CMK (cell line): ENCODE results near the gene ERC1.
"Not testable (repeated sequence)": the region's sequence is repeated elsewhere in the genome, so short reads cannot be mapped to it uniquely, and the experiment has no call there.

ENCODE experiments used
- DNase-seq: peaks from one replicate; pipeline ENCODE4 v3.0.0-alpha.2; 2010; ENCODE audit warnings: low read depth

Gene ERC1

GRCh38 chr12:1290716-1291115, 299.7 kb downstream of the ERC1 start:
- DNase-seq = no peak

- no peak for DNase-seq
Measured at GRCh38 chr12:1291601-1292332, 300.7 kb downstream of the ERC1 start.

- no peak for DNase-seq
Measured at GRCh38 chr12:1293901-1294300, 302.9 kb downstream of the ERC1 start.

GRCh38 chr12:1297206-1297605, 306.2 kb downstream of the ERC1 start:
- no peak for DNase-seq

- DNase-seq = no peak
Measured at GRCh38 chr12:1297639-1298175, 306.7 kb downstream of the ERC1 start.

- no peak for DNase-seq
Measured at GRCh38 chr12:1300460-1300859, 309.4 kb downstream of the ERC1 start.

- DNase-seq = no peak
Measured at GRCh38 chr12:1302201-1302870, 311.3 kb downstream of the ERC1 start.

GRCh38 chr12:1305063-1305434, 314.0 kb downstream of the ERC1 start:
- no peak for DNase-seq

GRCh38 chr12:1305791-1306500, 314.9 kb downstream of the ERC1 start:
- no peak for DNase-seq

GRCh38 chr12:1306817-1307216, 315.8 kb downstream of the ERC1 start:
- DNase-seq = no peak

GRCh38 chr12:1307796-1308195, 316.8 kb downstream of the ERC1 start:
- no peak for DNase-seq

- DNase-seq = no peak
Measured at GRCh38 chr12:1309613-1310012, 318.6 kb downstream of the ERC1 start.

- DNase-seq = no peak
Measured at GRCh38 chr12:1310653-1311052, 319.6 kb downstream of the ERC1 start.

GRCh38 chr12:1311145-1311544, 320.1 kb downstream of the ERC1 start:
- no peak for DNase-seq

- DNase-seq = no peak
Measured at GRCh38 chr12:1313906-1314305, 322.9 kb downstream of the ERC1 start.

- no peak for DNase-seq
Measured at GRCh38 chr12:1314523-1314922, 323.5 kb downstream of the ERC1 start.

GRCh38 chr12:1316991-1317390, 326.0 kb downstream of the ERC1 start:
- DNase-seq = not testable (repeated sequence)

GRCh38 chr12:1318327-1319031, 327.5 kb downstream of the ERC1 start:
- no peak for DNase-seq

GRCh38 chr12:1319212-1319611, 328.2 kb downstream of the ERC1 start:
- no peak for DNase-seq

GRCh38 chr12:1320021-1320420, 329.0 kb downstream of the ERC1 start:
- no peak for DNase-seq

- DNase-seq = no peak
Measured at GRCh38 chr12:1322821-1323220, 331.8 kb downstream of the ERC1 start.

GRCh38 chr12:1324099-1324498, 333.1 kb downstream of the ERC1 start:
- no peak for DNase-seq
